ENCODE measurements around the gene BOK.
"Not testable (repeated sequence)": the region's sequence is repeated elsewhere in the genome, so short reads cannot be mapped to it uniquely, and the experiment has no call there.

BOK gene

DNA sequence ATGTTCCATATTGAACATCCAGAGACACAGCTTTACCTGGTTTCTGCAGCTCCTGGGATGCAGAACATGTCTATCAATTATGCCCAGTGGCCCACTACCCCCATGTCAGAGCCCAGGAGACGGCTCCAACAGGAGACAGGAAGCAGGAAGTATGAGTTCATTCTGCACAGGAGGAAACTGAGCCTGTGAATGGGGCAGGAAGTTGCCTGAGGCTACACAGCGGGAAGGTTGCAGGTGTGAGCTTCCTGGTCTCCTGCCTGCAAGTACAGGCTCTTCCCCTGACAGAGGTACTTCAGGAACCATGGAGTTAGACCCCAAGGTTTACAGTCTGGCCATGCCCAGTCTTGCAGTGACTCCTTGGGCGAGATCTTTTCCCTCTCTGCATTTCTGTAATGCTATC is 2.8 kb upstream of the BOK start:
- DNase-seq (ENCODE audit: low read depth), result no peak

- no peak for DNase-seq (ENCODE audit: low read depth)
These were observed 1.8 kb upstream of the BOK start for GRCh38 chr2:241556746-241557145.

GRCh38 chr2:241559323-241560161 is 997 bp downstream of the BOK start:
- DNase-seq (ENCODE audit: low read depth), result no peak

- DNase-seq (ENCODE audit: low read depth), result no peak
These were observed 1.8 kb downstream of the BOK start for GRCh38 chr2:241560162-241560882.

DNA sequence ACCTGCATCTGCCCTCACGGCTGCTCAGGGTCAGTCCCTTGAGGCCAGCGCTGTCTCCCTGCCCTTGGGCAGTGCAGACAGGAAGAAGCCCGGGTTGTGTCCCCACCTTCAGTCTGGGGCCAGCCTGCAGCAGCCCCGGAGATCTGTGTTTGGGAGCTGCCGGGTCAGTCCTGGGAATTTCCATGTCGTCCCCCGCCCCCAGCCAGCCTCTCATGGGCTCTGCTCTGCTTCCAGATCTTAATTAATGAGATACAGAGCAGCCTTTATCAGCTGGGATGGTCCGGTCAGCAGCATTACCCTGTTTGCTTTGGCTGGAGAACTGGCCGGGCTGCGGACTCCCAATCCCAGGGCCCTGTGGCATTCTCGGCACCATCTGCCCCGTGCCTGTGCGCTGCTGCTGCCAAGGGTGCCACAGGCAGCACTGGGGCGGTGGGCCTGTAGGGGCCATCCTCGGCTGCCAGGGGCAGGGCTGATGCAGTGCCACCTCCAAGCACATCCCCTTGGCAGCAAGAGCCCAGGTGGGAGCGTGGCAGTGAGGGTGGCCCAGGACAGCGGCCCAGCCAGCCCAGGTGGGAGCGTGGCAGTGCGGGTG is 2.4 kb downstream of the BOK start:
- no peak for DNase-seq (ENCODE audit: low read depth)

GRCh38 chr2:241561832-241562231 is 3.3 kb downstream of the BOK start:
- no peak for DNase-seq (ENCODE audit: low read depth)

DNA sequence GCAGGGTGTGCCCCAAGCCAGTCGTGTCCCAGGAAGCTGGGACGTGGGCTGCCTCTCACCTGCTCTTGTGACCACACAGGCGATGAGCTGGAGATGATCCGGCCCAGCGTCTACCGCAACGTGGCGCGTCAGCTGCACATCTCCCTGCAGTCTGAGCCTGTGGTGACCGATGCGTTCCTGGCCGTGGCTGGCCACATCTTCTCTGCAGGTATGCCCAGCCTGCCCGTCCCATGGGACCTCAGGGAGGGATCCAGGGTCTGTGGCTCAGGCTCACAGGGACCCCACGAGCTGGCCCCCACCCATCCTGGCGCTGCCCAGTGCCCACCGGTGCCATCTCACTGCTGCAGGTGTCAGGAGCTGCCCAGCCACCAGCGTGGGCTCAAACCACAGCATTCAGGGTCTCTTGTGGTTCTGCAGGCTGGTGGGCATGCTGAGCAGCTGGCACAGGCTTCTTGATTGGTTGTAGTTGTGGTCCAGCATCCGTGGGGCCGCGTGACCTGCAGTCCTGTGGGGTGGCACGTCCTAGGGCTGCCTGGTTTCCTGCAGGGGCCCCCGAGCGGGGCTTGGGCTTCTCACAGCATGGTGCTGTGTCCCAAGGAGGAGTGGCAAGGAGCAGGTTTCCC is 3.8 kb downstream of the BOK start:
- DNase-seq (ENCODE audit: low read depth), result no peak

DNA sequence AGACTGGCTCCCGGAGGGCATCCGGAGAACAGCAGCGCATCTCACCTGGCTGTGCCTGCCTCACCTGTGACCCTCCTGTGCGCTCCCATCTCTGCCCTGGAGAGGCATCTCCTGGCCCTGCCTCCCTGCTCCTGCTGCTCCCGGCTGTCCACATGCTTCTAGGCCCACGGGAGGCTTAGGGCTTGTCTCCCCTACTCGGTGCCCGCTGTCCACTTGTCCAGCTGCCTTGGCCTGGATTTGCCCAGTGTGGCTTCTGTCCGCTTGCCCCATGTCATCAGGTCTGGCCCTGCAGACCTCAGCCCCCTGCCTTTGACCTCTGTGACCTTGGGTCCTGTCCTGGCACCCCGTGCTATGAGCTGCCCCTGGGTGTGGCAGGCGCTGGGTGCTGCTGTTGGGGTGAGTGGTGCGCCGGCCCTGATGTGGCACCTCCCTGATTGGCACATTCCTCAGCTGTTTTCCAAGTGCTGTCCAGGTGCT is 4.5 kb downstream of the BOK start:
- DNase-seq (ENCODE audit: low read depth), result no peak

- DNase-seq (ENCODE audit: low read depth), result no peak
These were observed 5.0 kb downstream of the BOK start for GRCh38 chr2:241563571-241563980.

GRCh38 chr2:241563981-241564595 is 5.5 kb downstream of the BOK start:
- DNase-seq (ENCODE audit: low read depth), result no peak

- DNase-seq (ENCODE audit: low read depth), result no peak
These were observed 6.3 kb downstream of the BOK start for GRCh38 chr2:241564596-241565410.

GRCh38 chr2:241565411-241565810 is 6.9 kb downstream of the BOK start:
- DNase-seq (ENCODE audit: low read depth), result no peak

DNA sequence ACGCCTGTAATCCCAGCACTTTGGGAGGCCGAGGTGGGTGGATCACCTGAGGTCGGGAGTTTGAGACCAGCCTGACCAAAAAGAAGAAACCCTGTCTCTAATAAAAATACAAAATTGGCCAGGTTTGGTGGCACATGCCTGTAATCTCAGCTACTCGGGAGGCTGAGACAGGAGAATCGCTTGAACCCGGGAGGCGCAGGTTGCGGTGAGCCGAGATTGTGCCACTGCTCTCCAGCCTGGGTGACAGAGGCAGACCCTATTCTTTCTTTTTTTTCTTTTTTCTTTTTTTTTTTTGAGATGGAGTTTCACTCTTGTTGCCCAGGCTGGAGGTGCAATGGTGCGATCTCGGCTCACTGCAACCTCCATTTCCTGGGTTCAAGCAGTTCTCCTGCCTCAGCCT is 7.5 kb downstream of the BOK start:
- not testable (repeated sequence) for DNase-seq (ENCODE audit: low read depth)

DNA sequence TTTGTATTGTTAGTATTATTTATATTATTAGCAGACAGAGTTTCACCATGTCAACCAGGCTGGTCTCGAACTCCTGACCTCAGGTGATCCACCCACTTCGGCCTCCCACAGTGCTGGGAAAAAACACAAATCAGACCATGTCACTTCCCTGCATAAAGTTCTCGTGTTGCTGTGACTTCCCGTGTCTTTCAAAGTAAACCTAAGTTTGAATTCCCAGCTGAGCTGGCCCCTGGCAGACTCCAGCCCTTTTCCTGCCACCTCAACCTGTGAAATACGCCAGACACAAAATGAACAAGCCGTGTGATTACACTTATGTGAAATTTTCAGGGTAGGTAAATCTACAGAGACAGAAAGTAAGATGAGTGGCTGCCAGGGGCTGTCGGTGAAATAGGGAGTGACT is 7.9 kb downstream of the BOK start:
- DNase-seq (ENCODE audit: low read depth), result no peak

GRCh38 chr2:241567266-241567665 is 8.7 kb downstream of the BOK start:
- not testable (repeated sequence) for DNase-seq (ENCODE audit: low read depth)

- DNase-seq (ENCODE audit: low read depth), result no peak
These were observed 9.2 kb downstream of the BOK start for GRCh38 chr2:241567776-241568175.

- DNase-seq (ENCODE audit: low read depth), result no peak
These were observed 10.2 kb downstream of the BOK start for GRCh38 chr2:241568726-241569125.

DNA sequence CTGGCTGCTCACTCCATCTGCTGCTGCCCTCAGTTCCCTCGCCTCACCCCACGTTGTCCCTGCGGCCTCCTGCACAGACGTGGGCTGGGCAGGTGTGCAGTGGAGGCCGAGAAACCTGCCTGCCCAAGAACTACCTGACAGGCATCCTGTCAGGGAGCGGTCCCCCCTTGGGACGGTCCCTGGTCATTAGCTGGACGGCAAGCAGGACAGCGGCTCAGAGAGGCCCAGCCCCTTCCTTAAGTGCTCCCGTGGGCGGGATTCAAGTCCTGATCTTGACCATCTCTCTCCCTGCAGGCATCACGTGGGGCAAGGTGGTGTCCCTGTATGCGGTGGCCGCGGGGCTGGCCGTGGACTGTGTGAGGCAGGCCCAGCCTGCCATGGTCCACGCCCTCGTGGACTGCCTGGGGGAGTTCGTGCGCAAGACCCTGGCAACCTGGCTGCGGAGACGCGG is 11.3 kb downstream of the BOK start:
- no peak for DNase-seq (ENCODE audit: low read depth)

DNA sequence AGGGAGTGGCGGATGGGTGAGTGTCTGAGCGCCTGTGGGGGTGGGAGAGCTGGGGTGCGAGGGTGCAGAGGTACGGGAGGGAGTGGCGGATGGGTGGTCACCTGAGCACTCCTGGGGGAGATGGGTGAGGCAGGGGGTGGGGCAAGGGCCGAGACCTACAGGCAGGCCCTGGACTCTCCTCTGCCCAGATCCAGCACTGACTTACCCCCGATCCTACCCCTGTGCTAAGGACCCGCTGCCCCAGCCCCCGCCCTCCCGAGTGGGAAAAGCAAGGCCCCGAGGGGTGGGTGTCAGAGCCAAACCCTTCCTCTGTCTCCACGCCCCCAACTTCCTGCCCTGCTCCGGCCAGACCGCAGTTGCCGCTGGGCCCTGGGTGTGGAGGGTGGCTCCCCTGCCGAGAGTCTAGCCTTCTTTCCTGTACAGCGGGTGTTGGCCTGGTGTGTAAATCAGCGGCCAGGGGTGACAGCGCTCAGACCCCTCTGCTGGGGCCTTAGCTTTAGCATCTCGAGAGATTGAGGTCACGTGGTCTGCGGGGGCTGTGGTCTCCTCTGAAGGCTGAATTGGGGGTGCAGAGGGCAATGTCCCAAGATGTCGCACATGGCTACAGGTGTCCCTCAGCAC is 12.5 kb downstream of the BOK start:
- no peak for DNase-seq (ENCODE audit: low read depth)

- DNase-seq (ENCODE audit: low read depth), result no peak
These were observed 13.5 kb downstream of the BOK start for GRCh38 chr2:241571821-241572620.

Measured in activated T-cell treated with anti-CD3 and anti-CD28 coated beads for 24 hours (primary cell).